Measurements from ENCODE around the gene UNG.

UNG gene

GRCh38 chr12:109065154-109065852 lies 32.1 kb upstream of the UNG start:
- TF ChIP-seq TCF12 (IDR thresholded peaks at IDR 0.05; ENCODE audit: low read depth) (no peak), YY1 (IDR thresholded peaks at IDR 0.05; ENCODE audit: low read depth) (no peak), TAF1 (IDR thresholded peaks at IDR 0.05; ENCODE audit: low read depth) (no peak), RAD21 (IDR thresholded peaks at IDR 0.05; ENCODE audit: low read depth) (no peak), FOXM1 (IDR thresholded peaks at IDR 0.05; ENCODE audit: borderline replicate concordance, low read depth) (no peak)
- TF ChIP-seq, protein P1, sequence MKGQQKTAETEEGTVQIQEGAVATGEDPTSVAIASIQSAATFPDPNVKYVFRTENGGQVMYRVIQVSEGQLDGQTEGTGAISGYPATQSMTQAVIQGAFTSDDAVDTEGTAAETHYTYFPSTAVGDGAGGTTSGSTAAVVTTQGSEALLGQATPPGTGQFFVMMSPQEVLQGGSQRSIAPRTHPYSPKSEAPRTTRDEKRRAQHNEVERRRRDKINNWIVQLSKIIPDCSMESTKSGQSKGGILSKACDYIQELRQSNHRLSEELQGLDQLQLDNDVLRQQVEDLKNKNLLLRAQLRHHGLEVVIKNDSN (IDR thresholded peaks at IDR 0.05): no peak

GRCh38 chr12:109065853-109066193 lies 31.6 kb upstream of the UNG start:
- no peak for TF ChIP-seq TCF12 (IDR thresholded peaks at IDR 0.05; ENCODE audit: low read depth)
- no peak for TF ChIP-seq RAD21 (IDR thresholded peaks at IDR 0.05; ENCODE audit: low read depth)
- no peak for TF ChIP-seq ZBTB7A (IDR thresholded peaks at IDR 0.05; ENCODE audit: low read depth)
- TF ChIP-seq MAX (IDR thresholded peaks at IDR 0.05): no peak
- TF ChIP-seq TEAD4 (IDR thresholded peaks at IDR 0.05): no peak
- no peak for TF ChIP-seq YY1 (IDR thresholded peaks at IDR 0.05; ENCODE audit: low read depth)
- no peak for TF ChIP-seq EGR1 (IDR thresholded peaks at IDR 0.05)
- TF ChIP-seq, protein P1 (IDR thresholded peaks at IDR 0.05): no peak
- no peak for TF ChIP-seq NFIC (IDR thresholded peaks at IDR 0.05)
- no peak for TF ChIP-seq CEBPB (IDR thresholded peaks at IDR 0.05)

DNA sequence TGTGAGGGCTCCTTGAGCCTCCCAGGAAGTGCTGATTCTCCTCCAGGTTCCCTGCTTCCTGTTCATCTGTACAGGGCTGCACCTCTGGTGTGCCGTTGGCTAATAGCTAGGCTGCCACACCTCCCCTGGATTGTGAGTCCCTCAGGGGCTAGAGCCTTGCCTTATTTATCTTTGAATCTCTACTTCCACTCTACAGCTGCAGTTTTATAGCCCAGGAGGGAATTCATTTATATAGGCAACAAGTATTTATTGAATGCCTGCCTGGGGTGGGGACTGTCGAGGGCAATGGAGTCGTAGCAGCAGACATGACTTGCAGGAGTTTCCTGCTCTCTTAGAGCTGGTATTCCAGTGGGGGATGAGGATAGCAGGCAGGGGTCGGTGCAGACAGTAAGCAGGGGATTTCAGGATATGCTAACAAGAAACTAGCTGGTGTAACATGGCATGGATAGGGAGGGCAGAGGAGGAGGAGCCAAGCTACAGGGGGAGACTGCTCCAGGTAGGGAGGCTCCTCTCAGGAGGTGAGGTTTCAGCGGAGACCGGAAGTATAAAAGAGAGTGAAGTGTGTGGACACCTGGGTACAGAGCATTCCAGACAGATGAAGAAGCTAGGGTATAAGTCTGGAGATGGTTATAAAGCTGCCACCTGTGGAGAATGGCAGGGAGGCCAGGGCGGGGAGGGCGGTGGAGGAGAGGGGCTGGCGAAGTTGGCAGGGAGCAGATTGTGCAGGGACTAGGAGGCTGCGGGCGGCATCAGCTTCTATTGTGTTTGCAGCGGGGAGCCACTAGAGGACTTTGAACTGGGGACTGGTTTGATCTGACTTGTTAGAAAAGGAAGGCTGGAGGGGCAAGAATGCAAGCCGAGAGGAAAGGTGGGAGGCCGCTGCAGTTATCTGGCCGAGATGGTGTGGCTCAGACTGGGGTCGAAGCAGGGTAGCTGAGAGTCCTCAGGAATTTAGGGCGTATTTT lies 27.8 kb upstream of the UNG start:
- TF ChIP-seq EP300 (IDR thresholded peaks at IDR 0.05; ENCODE audit: borderline replicate concordance) (no peak), EGR1 (IDR thresholded peaks at IDR 0.05) (no peak), NFIC (IDR thresholded peaks at IDR 0.05) (no peak), YY1 (IDR thresholded peaks at IDR 0.05; ENCODE audit: low read depth) (no peak), REST (IDR thresholded peaks at IDR 0.05; ENCODE audit: low read depth) (no peak), TAF1 (IDR thresholded peaks at IDR 0.05; ENCODE audit: low read depth) (no peak), TEAD4 (IDR thresholded peaks at IDR 0.05) (no peak), RAD21 (IDR thresholded peaks at IDR 0.05; ENCODE audit: low read depth) (no peak), TCF12 (IDR thresholded peaks at IDR 0.05; ENCODE audit: low read depth) (no peak), CEBPB (IDR thresholded peaks at IDR 0.05) (no peak), FOXM1 (IDR thresholded peaks at IDR 0.05; ENCODE audit: borderline replicate concordance, low read depth) (no peak), ZBTB7A (IDR thresholded peaks at IDR 0.05; ENCODE audit: low read depth) (no peak), MAX (IDR thresholded peaks at IDR 0.05) (no peak), CREB1 (IDR thresholded peaks at IDR 0.05; ENCODE audit: low read depth) (no peak)

DNA sequence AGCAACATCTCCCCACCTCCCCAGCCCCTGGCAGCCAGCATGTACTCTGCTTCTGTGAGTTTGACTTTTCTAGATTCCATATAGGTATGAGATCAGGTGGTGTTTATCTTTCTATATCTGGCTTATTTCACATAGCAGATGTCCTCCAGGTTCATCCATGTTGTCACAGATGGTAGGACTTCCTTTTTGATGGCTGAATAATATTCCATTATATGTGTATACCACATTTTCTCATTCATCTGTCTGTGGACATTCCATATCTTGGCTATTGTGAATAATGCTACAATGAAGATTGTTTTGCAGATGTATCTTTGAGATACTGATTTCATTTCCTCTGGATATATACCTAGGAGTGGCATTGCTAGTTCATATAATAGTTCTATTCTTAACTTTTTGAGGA lies 22.5 kb upstream of the UNG start:
- no peak for TF ChIP-seq CEBPB (IDR thresholded peaks at IDR 0.05)
- no peak for TF ChIP-seq TAF1 (IDR thresholded peaks at IDR 0.05; ENCODE audit: low read depth)
- TF ChIP-seq RAD21 (IDR thresholded peaks at IDR 0.05; ENCODE audit: low read depth): no peak
- no peak for TF ChIP-seq TEAD4 (IDR thresholded peaks at IDR 0.05)
- no peak for TF ChIP-seq TCF12 (IDR thresholded peaks at IDR 0.05; ENCODE audit: low read depth)

GRCh38 chr12:109082751-109083150 lies 14.6 kb upstream of the UNG start:
- TF ChIP-seq CEBPB (IDR thresholded peaks at IDR 0.05): no peak
- no peak for TF ChIP-seq EGR1 (IDR thresholded peaks at IDR 0.05)
- TF ChIP-seq TCF12 (IDR thresholded peaks at IDR 0.05; ENCODE audit: low read depth): no peak
- TF ChIP-seq FOXM1 (IDR thresholded peaks at IDR 0.05; ENCODE audit: borderline replicate concordance, low read depth): no peak
- no peak for TF ChIP-seq RAD21 (IDR thresholded peaks at IDR 0.05; ENCODE audit: low read depth)
- TF ChIP-seq MAX (IDR thresholded peaks at IDR 0.05): no peak
- no peak for TF ChIP-seq REST (IDR thresholded peaks at IDR 0.05; ENCODE audit: low read depth)
- no peak for TF ChIP-seq NFIC (IDR thresholded peaks at IDR 0.05)
- TF ChIP-seq TAF1 (IDR thresholded peaks at IDR 0.05; ENCODE audit: low read depth): no peak
- no peak for TF ChIP-seq ZBTB7A (IDR thresholded peaks at IDR 0.05; ENCODE audit: low read depth)
- TF ChIP-seq EP300 (IDR thresholded peaks at IDR 0.05; ENCODE audit: borderline replicate concordance): no peak

Measured in Ishikawa (cell line).